ENCODE measurements around the gene GFAP. TPM values are rescaled to one million over a fixed set of nuclear protein-coding genes. Genes with fewer than 3 reads are reported as not detected.

Gene GFAP
- total RNA-seq, 4 donors from 2014 or later: not detected

DNA sequence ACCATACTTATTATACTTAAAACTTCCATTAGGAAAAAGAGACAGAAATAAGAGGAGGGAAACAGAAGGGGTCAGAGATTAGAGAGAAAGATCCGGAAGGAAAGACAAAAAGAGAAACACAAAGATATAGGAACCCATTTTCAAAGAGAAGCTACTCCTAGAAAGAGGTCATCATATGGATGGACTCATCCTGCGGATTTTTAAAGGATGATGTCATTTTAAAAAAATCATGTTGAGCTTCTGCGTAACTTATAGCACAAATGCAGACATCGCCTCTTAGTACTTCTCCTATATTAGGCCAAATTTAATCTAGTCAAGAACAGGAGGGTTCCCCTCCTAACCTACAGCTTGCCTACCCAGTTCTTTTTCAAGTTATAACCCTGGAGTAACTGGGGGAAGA, 34.2 kb downstream of the GFAP start:
- Histone ChIP-seq H3K9me3 (no peaks in the 10 kb centered on the region), H3K4me1 (no peaks in the 10 kb centered on the region), H3K27me3 (no peaks in the 10 kb centered on the region), H3K4me3 (no peak overlapping the region), H3K36me3 (peaks cover 21 to 99% (median 66%) of the 10 kb centered on the region in 3 donors), H3K27ac (no peak overlapping the region)
- TF ChIP-seq, protein P1, sequence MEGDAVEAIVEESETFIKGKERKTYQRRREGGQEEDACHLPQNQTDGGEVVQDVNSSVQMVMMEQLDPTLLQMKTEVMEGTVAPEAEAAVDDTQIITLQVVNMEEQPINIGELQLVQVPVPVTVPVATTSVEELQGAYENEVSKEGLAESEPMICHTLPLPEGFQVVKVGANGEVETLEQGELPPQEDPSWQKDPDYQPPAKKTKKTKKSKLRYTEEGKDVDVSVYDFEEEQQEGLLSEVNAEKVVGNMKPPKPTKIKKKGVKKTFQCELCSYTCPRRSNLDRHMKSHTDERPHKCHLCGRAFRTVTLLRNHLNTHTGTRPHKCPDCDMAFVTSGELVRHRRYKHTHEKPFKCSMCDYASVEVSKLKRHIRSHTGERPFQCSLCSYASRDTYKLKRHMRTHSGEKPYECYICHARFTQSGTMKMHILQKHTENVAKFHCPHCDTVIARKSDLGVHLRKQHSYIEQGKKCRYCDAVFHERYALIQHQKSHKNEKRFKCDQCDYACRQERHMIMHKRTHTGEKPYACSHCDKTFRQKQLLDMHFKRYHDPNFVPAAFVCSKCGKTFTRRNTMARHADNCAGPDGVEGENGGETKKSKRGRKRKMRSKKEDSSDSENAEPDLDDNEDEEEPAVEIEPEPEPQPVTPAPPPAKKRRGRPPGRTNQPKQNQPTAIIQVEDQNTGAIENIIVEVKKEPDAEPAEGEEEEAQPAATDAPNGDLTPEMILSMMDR (IDR thresholded peaks at IDR 0.05): no peak
- TF ChIP-seq POLR2A (IDR thresholded peaks at IDR 0.05): no peak
- intact Hi-C loops (cut with DNase I): no loop called here
- WGBS, 2 donors: 92 to 94% methylated on average over 4 of the region's 4 CpGs
- no peak for DNase-seq

GRCh38 chr17:44880062-44880461, 35.2 kb downstream of the GFAP start:
- no peak overlapping the region for H3K27ac ChIP-seq
- no peaks in the 10 kb centered on the region for H3K27me3 ChIP-seq
- no peak overlapping the region for H3K4me3 ChIP-seq
- H3K4me1 ChIP-seq: no peaks in the 10 kb centered on the region
- 89 to 100% methylated on average over 2 of the region's 2 CpGs for WGBS, 2 donors
- no peaks in the 10 kb centered on the region for H3K9me3 ChIP-seq
- DNase-seq: no peak
- no peak for TF ChIP-seq POLR2A (IDR thresholded peaks at IDR 0.05)
- TF ChIP-seq, protein P1 (IDR thresholded peaks at IDR 0.05): no peak
- intact Hi-C loops (cut with DNase I): no loop called here
- H3K36me3 ChIP-seq: peaks cover 32 to 99% (median 59%) of the 10 kb centered on the region in 3 donors

- no peaks in the 10 kb centered on the region for H3K27me3 ChIP-seq
- H3K9me3 ChIP-seq: no peaks in the 10 kb centered on the region
- no peak overlapping the region for H3K27ac ChIP-seq
- 81 to 90% methylated on average over 2 to 4 of the region's 6 CpGs for WGBS, 2 donors
- H3K4me3 ChIP-seq: no peak overlapping the region
- DNase-seq: no peak
- H3K36me3 ChIP-seq: peaks cover 32 to 99% (median 59%) of the 10 kb centered on the region in 3 donors
- intact Hi-C loops (cut with DNase I): no loop called here
- no peak for TF ChIP-seq POLR2A (IDR thresholded peaks at IDR 0.05)
- TF ChIP-seq, protein P1 (IDR thresholded peaks at IDR 0.05): no peak
- H3K4me1 ChIP-seq: no peaks in the 10 kb centered on the region
These were observed 35.9 kb downstream of the GFAP start for GRCh38 chr17:44879376-44879775.

DNA sequence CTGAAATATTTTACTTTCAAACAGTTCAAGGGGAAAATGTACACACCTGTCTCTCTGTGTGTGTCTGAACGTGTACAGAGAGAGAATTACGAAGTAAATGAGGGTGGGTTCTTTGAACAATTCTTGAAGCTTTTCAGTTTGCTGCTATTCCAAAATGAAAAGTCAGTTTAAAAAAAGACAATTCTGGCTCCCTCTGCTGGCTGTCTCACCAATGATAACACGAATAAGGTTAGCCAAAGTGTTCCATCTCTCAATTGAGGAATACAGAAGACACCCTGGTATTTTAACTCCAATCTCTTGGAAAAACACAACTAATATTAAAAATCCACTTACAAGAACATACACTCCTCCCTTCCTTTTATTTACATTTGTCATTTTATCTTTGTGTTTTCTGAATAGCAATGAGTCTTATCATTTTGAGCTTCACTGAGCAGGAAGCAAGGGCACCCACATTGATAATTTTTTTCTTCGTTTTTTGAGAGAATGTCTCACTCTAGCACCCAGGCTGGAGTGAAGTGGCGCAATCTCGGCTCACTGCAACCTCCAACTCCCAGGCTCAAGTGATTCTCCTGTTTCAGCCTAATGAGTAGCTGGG, 36.6 kb downstream of the GFAP start:
- H3K4me1 ChIP-seq: no peaks in the 10 kb centered on the region
- no peak overlapping the region for H3K4me3 ChIP-seq
- DNase-seq: no peak
- no peaks in the 10 kb centered on the region for H3K27me3 ChIP-seq
- TF ChIP-seq, protein P1 (IDR thresholded peaks at IDR 0.05): peak in 5 of 6 experiments; percentile 21 to 59 (median 41)
- TF ChIP-seq POLR2A (IDR thresholded peaks at IDR 0.05): no peak
- no peaks in the 10 kb centered on the region for H3K9me3 ChIP-seq
- H3K27ac ChIP-seq: no peak overlapping the region
- intact Hi-C loops (cut with DNase I): no loop called here
- WGBS, 2 donors: 52 to 53% methylated on average over 6 of the region's 6 CpGs
- peaks cover 30 to 97% (median 57%) of the 10 kb centered on the region in 3 donors for H3K36me3 ChIP-seq

DNA sequence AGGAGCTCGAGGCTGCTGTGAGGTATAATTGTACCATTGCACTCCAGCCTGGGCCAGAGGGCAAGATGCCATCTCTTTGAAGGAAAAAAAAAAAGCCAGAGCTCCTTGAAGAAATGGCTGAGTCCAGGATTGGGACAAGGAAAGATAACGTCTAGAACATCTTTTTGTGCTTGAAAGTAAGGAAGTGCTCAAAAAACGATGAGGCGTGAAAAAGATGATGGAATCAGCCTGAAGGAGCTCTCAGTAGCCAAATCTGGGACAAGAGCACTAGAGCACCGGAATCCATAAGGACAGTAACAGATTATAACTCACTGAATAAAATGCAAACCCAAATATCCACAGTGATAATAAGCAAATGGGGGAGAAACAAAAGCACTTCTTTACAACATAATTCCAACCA, 38.2 kb downstream of the GFAP start:
- intact Hi-C loops (cut with DNase I): no loop called here
- Histone ChIP-seq H3K4me3 (no peak overlapping the region), H3K36me3 (peaks cover 19 to 97% (median 47%) of the 10 kb centered on the region in 3 donors), H3K27me3 (no peaks in the 10 kb centered on the region), H3K4me1 (no peaks in the 10 kb centered on the region), H3K27ac (no peak overlapping the region), H3K9me3 (no peaks in the 10 kb centered on the region)
- 78 to 88% methylated on average over 5 of the region's 5 CpGs for WGBS, 2 donors
- no peak for DNase-seq
- no peak for TF ChIP-seq POLR2A (IDR thresholded peaks at IDR 0.05)
- TF ChIP-seq, protein P1 (IDR thresholded peaks at IDR 0.05): no peak
